Adrenal gland (tissue), 5 donors: ENCODE measurements around the gene PCNT.

Source experiments
- CTCF ChIP-seq, 6 experiments: fragments of 450-650 bp in 4 of 6; fragments of 200-600 bp in 2 of 6; sonication (generic) in 1 of 6; IDR thresholded peaks; 1 replicate in 5 of 6; 2 replicates in 1 of 6; pipeline versions ENCODE4 v1.5.1 to v1.8.0; 2016 to 2021; ENCODE audit warnings: antibody characterized with exemption in 6 of 6, mild to moderate bottlenecking in 2 of 6, moderate library complexity in 1 of 6
- POLR2A ChIP-seq, 2 donors: fragments of 450-650 bp; IDR thresholded peaks; one replicate each; pipeline ENCODE4 v1.6.1; 2017; ENCODE audit warnings: antibody characterized with exemption in 2 of 2, mild to moderate bottlenecking in 2 of 2, moderate library complexity in 1 of 2
- donor health status: DM: no; HTN: no; CAD: no.

GRCh38 chr21:46492851-46493250 is 168.9 kb downstream of the PCNT start:
- TF ChIP-seq POLR2A (IDR thresholded peaks at IDR 0.05) (no peak), CTCF (IDR thresholded peaks at IDR 0.05) (no peak)
